Peyer's patch (tissue), 4 donors: Measurements from ENCODE around the gene C16orf95.

Experiments
- CTCF ChIP-seq, 6 experiments: fragments of 450-650 bp in 4 of 6; fragments of 200-600 bp in 2 of 6; sonication (generic) in 1 of 6; IDR thresholded peaks; one replicate each; pipeline ENCODE4 v1.5.1; 2017 to 2019; ENCODE audit warnings: antibody characterized with exemption in 6 of 6, mild to moderate bottlenecking in 3 of 6, moderate library complexity in 1 of 6
- POLR2A ChIP-seq, 2 donors: fragments of 450-650 bp; IDR thresholded peaks; one replicate each; pipeline ENCODE4 v1.5.1; 2017; ENCODE audit warnings: antibody characterized with exemption in 2 of 2, mild to moderate bottlenecking in 2 of 2, moderate library complexity in 2 of 2

GRCh38 chr16:87309620-87310525, 7.3 kb downstream of the C16orf95 start:
- TF ChIP-seq POLR2A (IDR thresholded peaks at IDR 0.05): no peak
- no peak for TF ChIP-seq CTCF (IDR thresholded peaks at IDR 0.05)
